Natural killer cell (primary cell): ENCODE measurements around the gene PSME4. TPM values are rescaled to one million over a fixed set of nuclear protein-coding genes. Genes with fewer than 3 reads are reported as not detected.
A peak's percentile ranks its signal among the peaks of the same experiment; 100 is the strongest.
"Not testable (repeated sequence)": the region's sequence is repeated elsewhere in the genome, so short reads cannot be mapped to it uniquely, and the experiment has no call there.

ENCODE experiments used
- ATAC-seq, 3 donors: fragments of 150-1000 bp in 2 of 3; fragments of 200-7000 bp in 1 of 3; cut with Tn5 transposase; 1 replicate in 1 of 3; 2 replicates in 2 of 3; pipeline ENCODE4 v1.10.0; 2021; ENCODE audit warnings: mild to moderate bottlenecking in 2 of 3, moderate library complexity in 2 of 3
- DNase-seq, 2 donors: peaks; one replicate each; pipeline versions ENCODE4 v3.0.0 to v3.0.0-alpha.2; 2013 to 2021; ENCODE audit warnings: mixed read lengths in 1 of 2
- H3K27ac ChIP-seq: one replicate; pipeline ENCODE4 v1.5.1; 2013; ENCODE audit warnings: mild to moderate bottlenecking, low read length
- H3K27me3 ChIP-seq: one replicate; pipeline ENCODE4 v1.6.1; 2013; ENCODE audit warnings: low read length; ENCODE audit not compliant: control insufficient read depth, insufficient read depth
- H3K36me3 ChIP-seq: one replicate; pipeline ENCODE4 v1.6.1; 2013; ENCODE audit warnings: low read length; ENCODE audit not compliant: control insufficient read depth, insufficient read depth
- H3K4me1 ChIP-seq: one replicate; pipeline ENCODE4 v1.6.1; 2013; ENCODE audit warnings: low read length; ENCODE audit not compliant: control insufficient read depth, insufficient read depth
- H3K4me3 ChIP-seq: one replicate; pipeline ENCODE4 v1.5.1; 2013; ENCODE audit warnings: low read length
- H3K9me3 ChIP-seq: one replicate; pipeline ENCODE4 v1.6.1; 2013; ENCODE audit warnings: low read length; ENCODE audit not compliant: control insufficient read depth, insufficient read depth
- H3K27ac Mint-ChIP-seq, 2 donors: one replicate each; pipeline ENCODE4 v1.8.0; 2022; ENCODE audit warnings: mild to moderate bottlenecking in 2 of 2, mixed read lengths in 2 of 2, moderate library complexity in 1 of 2
- H3K27me3 Mint-ChIP-seq, 2 donors: one replicate each; pipeline ENCODE4 v1.8.0; 2022; ENCODE audit warnings: low read depth in 2 of 2, mixed read lengths in 2 of 2
- H3K36me3 Mint-ChIP-seq: one replicate; pipeline ENCODE4 v1.8.0; 2022; ENCODE audit warnings: mixed read lengths
- H3K4me1 Mint-ChIP-seq, 2 donors: one replicate each; pipeline ENCODE4 v1.8.0; 2022; ENCODE audit warnings: mixed read lengths in 2 of 2
- H3K4me3 Mint-ChIP-seq: one replicate; pipeline ENCODE4 v1.8.0; 2022; ENCODE audit warnings: mild to moderate bottlenecking, moderate library complexity, mixed read lengths
- H3K9me3 Mint-ChIP-seq, 2 donors: one replicate each; pipeline ENCODE4 v1.8.0; 2022; ENCODE audit warnings: mixed read lengths in 2 of 2
- WGBS: methylation state at CpG from one replicate; pipeline ENCODE4 v1.1.7; 2013; ENCODE audit warnings: missing lambda C conversion rate; ENCODE audit not compliant: insufficient coverage; 5-methylcytosine and 5-hydroxymethylcytosine counted together
- intact Hi-C: fragments of 100-400 bp; cut with micrococcal nuclease; formaldehyde crosslinking; loops from one replicate; pipeline ENCODE4 v1.14.2; 2022
- total RNA-seq, 4 donors: library from RNA; stranded (reverse); fragments of 120-200 nt in 1 of 4; gene quantifications; one replicate each; pipeline versions ENCODE4 v1.2.3 to v1.2.4, GENCODE V29; 2013 to 2022
- TF ChIP-seq, protein P1 (sequence below): fragments of 200-600 bp; IDR thresholded peaks from one replicate; pipeline ENCODE4 v1.8.0; 2022; ENCODE audit warnings: antibody characterized with exemption

PSME4 gene
- total RNA-seq, 3 donors from 2014 or later (not counting 1 experiment from before 2014, with no cell fraction given): 140 to 149 (median 141) TPM

- Histone ChIP-seq H3K4me3 (peak overlapping the region; percentile 92), H3K4me1 (peaks cover 27% of the 10 kb centered on the region), H3K27me3 (no peaks in the 10 kb centered on the region), H3K36me3 (peaks cover 6% of the 10 kb centered on the region), H3K27ac (peak overlapping the region; percentile 78), H3K9me3 (no peaks in the 10 kb centered on the region)
- TF ChIP-seq, protein P1, sequence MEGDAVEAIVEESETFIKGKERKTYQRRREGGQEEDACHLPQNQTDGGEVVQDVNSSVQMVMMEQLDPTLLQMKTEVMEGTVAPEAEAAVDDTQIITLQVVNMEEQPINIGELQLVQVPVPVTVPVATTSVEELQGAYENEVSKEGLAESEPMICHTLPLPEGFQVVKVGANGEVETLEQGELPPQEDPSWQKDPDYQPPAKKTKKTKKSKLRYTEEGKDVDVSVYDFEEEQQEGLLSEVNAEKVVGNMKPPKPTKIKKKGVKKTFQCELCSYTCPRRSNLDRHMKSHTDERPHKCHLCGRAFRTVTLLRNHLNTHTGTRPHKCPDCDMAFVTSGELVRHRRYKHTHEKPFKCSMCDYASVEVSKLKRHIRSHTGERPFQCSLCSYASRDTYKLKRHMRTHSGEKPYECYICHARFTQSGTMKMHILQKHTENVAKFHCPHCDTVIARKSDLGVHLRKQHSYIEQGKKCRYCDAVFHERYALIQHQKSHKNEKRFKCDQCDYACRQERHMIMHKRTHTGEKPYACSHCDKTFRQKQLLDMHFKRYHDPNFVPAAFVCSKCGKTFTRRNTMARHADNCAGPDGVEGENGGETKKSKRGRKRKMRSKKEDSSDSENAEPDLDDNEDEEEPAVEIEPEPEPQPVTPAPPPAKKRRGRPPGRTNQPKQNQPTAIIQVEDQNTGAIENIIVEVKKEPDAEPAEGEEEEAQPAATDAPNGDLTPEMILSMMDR: no peak
- Mint-ChIP-seq H3K27ac (peak overlapping the region; percentile 94), H3K9me3 (no peaks in the 10 kb centered on the region), H3K4me1 (peaks cover 60 to 63% of the 10 kb centered on the region in 2 donors), H3K27me3 (no peaks in the 10 kb centered on the region), H3K4me3 (peak overlapping the region; percentile 93), H3K36me3 (peaks cover 1% of the 10 kb centered on the region)
- intact Hi-C loops: loop anchor here (1.0 kb wide), 1 partner anchor 72 kb away; no protein-coding TSS in a partner anchor
- 4% methylated on average over 6 of the region's 6 CpGs for WGBS
- peak in 1 of 3 donors; percentile 35 for ATAC-seq
- DNase-seq: peak in 1 of 2 donors; percentile 47
Observed at GRCh38 chr2:53969285-53969967, 1.4 kb downstream of the PSME4 start.

DNA sequence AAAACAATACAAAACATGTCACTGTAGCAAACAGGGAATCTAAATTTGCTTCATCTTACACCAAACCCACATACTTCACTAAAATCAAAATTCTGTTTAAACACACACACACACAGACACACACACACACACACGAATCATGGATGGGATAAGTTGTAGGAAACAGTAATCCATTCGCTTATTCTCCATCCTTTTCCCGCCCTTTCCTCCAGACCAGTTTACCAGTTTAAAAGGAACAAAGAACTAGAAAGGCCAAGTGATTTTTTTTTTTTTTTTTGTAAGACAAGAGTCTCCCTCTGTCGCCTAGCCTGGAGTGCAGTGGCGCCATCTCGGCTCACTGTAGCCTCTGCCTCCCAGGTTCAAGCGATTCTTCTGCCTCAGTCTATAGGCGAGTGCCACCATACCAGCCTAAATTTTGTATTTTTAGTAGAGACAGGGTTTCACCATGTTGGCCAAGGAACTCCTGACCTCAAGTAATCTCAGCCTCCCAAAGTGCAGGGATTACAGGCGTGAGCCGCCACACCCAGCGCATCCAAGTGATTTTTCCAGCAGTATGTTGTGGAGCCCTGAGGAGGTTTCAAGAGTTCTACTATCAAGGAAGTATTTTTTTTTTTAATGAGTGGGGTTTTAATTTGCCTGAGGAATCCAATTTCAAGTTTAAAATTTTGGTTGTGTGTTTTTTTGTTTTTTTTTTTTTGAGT, 5.7 kb downstream of the PSME4 start:
- ATAC-seq: no peak
- H3K27ac Mint-ChIP-seq: peak overlapping the region; percentile 34 to 51
- intact Hi-C loops: loop anchor here (5.0 kb wide), 1 partner anchor 32 kb away; no protein-coding TSS in a partner anchor
- Histone ChIP-seq H3K4me1 (peaks cover 30% of the 10 kb centered on the region), H3K27me3 (no peaks in the 10 kb centered on the region), H3K36me3 (no peaks in the 10 kb centered on the region), H3K4me3 (no peak overlapping the region), H3K9me3 (no peaks in the 10 kb centered on the region), H3K27ac (no peak overlapping the region)
- H3K27me3 Mint-ChIP-seq: no peaks in the 10 kb centered on the region
- no peak overlapping the region for H3K4me3 Mint-ChIP-seq
- TF ChIP-seq, protein P1: no peak
- H3K4me1 Mint-ChIP-seq: peaks cover 80 to 82% of the 10 kb centered on the region in 2 donors
- H3K9me3 Mint-ChIP-seq: no peaks in the 10 kb centered on the region
- 95% methylated on average over 9 of the region's 11 CpGs for WGBS
- no peak for DNase-seq
- no peaks in the 10 kb centered on the region for H3K36me3 Mint-ChIP-seq

DNA sequence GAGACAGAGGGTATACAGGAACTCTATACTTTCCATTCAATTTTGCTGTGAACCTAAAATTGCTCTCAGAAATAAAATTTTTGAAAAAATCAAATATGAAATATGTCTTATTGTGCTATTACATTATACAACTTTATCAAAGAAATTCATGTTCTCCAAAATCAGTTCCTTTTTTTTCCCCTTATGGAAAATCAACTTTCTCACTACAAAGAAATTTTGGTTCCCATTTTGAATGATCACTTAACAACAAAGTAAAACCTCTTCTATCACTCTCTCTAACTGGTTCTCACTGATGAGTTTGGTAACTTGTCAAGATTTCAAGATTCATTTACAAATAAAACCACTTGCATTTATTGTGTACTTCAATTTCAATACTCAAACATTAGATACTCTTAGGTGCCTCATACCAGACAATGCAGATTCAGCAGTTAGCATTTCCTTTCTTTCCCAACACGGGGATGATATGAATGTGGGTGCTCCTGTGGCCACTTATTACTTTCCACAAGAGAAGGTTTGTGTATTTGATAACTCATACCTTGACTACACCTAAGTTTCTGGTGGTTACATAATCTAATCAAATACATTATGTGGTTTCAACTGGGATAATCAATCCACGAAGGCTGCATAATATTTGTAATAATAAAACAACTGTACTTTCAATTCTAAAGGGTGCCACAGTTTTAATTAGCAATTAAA, 6.4 kb downstream of the PSME4 start:
- no peaks in the 10 kb centered on the region for H3K9me3 ChIP-seq
- H3K4me1 Mint-ChIP-seq: peaks cover 79 to 80% of the 10 kb centered on the region in 2 donors
- TF ChIP-seq, protein P1: no peak
- H3K27me3 Mint-ChIP-seq: no peaks in the 10 kb centered on the region
- peak overlapping the region; percentile 34 to 51 for H3K27ac Mint-ChIP-seq
- no CpG with 5 or more reads among the region's 2 CpGs for WGBS
- H3K4me3 ChIP-seq: no peak overlapping the region
- H3K4me1 ChIP-seq: peaks cover 30% of the 10 kb centered on the region
- no peak overlapping the region for H3K27ac ChIP-seq
- peak overlapping the region; percentile 55 for H3K4me3 Mint-ChIP-seq
- ATAC-seq: no peak
- H3K9me3 Mint-ChIP-seq: no peaks in the 10 kb centered on the region
- peak in 1 of 2 donors; percentile 10 for DNase-seq
- intact Hi-C loops: loop anchor here (5.0 kb wide), 1 partner anchor 33 kb away; no protein-coding TSS in a partner anchor
- no peaks in the 10 kb centered on the region for H3K27me3 ChIP-seq
- no peaks in the 10 kb centered on the region for H3K36me3 ChIP-seq
- no peaks in the 10 kb centered on the region for H3K36me3 Mint-ChIP-seq

DNA sequence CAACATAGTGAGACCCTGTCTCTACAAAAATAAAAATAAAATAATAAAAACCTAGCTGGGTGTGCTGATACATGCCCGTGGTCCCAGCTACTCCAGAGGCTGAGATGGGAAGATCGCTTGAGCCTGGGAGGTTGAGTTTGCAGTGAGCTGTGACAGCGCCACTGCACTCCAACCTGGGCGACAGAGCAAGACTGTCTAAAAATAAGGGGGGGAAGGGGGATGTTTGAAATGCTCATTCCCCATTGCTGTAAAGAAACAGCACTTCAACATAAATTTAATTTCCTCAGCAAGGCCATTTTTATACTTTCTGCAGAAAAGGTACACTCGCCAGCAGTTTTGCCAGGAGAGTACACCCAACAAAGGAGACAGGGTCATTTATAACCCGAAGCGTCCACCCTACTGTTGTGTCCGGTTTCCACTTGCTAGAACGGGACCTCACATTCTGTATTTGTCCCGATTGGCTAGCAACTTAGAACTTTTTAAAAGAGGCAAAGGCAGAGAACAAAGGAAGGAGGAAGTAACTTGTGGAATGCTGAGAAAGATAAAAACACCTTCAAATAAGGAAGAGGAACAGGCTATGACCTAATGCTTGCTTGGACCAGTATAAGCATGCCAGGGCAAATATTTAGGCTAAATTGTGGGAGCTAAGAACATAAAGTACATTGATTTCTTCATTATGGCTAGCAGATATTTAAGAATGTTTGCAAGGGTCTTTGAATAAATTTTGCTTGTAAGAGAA, 9.1 kb downstream of the PSME4 start:
- not testable (repeated sequence) for H3K27me3 Mint-ChIP-seq, ATAC-seq, H3K27me3 ChIP-seq, H3K36me3 ChIP-seq, DNase-seq, H3K36me3 Mint-ChIP-seq, H3K4me3 ChIP-seq, H3K9me3 Mint-ChIP-seq, H3K27ac ChIP-seq, H3K9me3 ChIP-seq
- peaks cover 66 to 69% of the 10 kb centered on the region in 2 donors for H3K4me1 Mint-ChIP-seq
- H3K4me3 Mint-ChIP-seq: peak overlapping the region; percentile 18
- WGBS: 51% methylated on average over 9 of the region's 10 CpGs
- peaks cover 20% of the 10 kb centered on the region for H3K4me1 ChIP-seq
- peak overlapping the region; percentile 49 to 74 for H3K27ac Mint-ChIP-seq
- intact Hi-C loops: loop anchor here (5.0 kb wide), 1 partner anchor 36 kb away; no protein-coding TSS in a partner anchor
